CD8-positive, alpha-beta memory T cell (primary cell): Measurements from ENCODE around the gene DOC2B. TPM values are rescaled to one million over a fixed set of nuclear protein-coding genes. Genes with fewer than 3 reads are reported as not detected.
"Not testable (repeated sequence)": the region's sequence is repeated elsewhere in the genome, so short reads cannot be mapped to it uniquely, and the experiment has no call there.

Source experiments
- CTCF ChIA-PET: fragments of 350-600 bp; sonication (Branson Sonifier 250); formaldehyde crosslinking; loops from one replicate; lab custom pipeline; 2021; ENCODE audit warnings: antibody characterized with exemption; lab: Charles Lee
- POLR2A ChIA-PET: fragments of 350-600 bp; sonication (Branson Sonifier 250); formaldehyde crosslinking; loops from one replicate; lab custom pipeline; 2021; ENCODE audit warnings: antibody characterized with exemption; lab: Charles Lee
- DNase-seq, 5 donors: peaks; one replicate each; pipeline versions ENCODE4 v3.0.0 to v3.0.0-alpha.2; 2020 to 2022; ENCODE audit warnings: mixed read lengths in 1 of 5
- H3K27ac ChIP-seq: one replicate; pipeline ENCODE4 v1.7.0; 2013; ENCODE audit warnings: low read depth, mild to moderate bottlenecking, low read length, moderate library complexity
- H3K27me3 ChIP-seq: 2 replicates; pipeline ENCODE4 v1.7.0; 2013; ENCODE audit warnings: low read length, mild to moderate bottlenecking; ENCODE audit not compliant: insufficient read depth, poor library complexity, severe bottlenecking
- H3K36me3 ChIP-seq: 2 replicates; pipeline ENCODE4 v1.7.0; 2013; ENCODE audit warnings: mild to moderate bottlenecking, low read length, moderate library complexity; ENCODE audit not compliant: insufficient read depth
- H3K4me1 ChIP-seq: 2 replicates; pipeline ENCODE4 v1.7.0; 2013; ENCODE audit warnings: mild to moderate bottlenecking, low read length, moderate library complexity; ENCODE audit not compliant: insufficient read depth
- H3K4me3 ChIP-seq: 2 replicates; pipeline ENCODE4 v1.7.0; 2013; ENCODE audit warnings: mild to moderate bottlenecking, low read length
- H3K9me3 ChIP-seq: 2 replicates; pipeline ENCODE4 v1.7.0; 2013; ENCODE audit warnings: mild to moderate bottlenecking, low read length
- H3K27ac Mint-ChIP-seq, 8 donors: one replicate each; pipeline ENCODE4 v1.8.0; 2020 to 2021; ENCODE audit warnings: mixed read lengths in 8 of 8, mild to moderate bottlenecking in 6 of 8, inconsistent platforms in 3 of 8, moderate library complexity in 3 of 8
- H3K27me3 Mint-ChIP-seq, 2 donors: one replicate each; pipeline ENCODE4 v1.8.0; 2020 to 2021; ENCODE audit warnings: mixed read lengths in 2 of 2, mild to moderate bottlenecking in 1 of 2, moderate library complexity in 1 of 2
- H3K36me3 Mint-ChIP-seq, 3 donors: one replicate each; pipeline ENCODE4 v1.8.0; 2020 to 2021; ENCODE audit warnings: mixed read lengths in 3 of 3, inconsistent platforms in 1 of 3, mild to moderate bottlenecking in 1 of 3
- H3K4me1 Mint-ChIP-seq, 3 donors: one replicate each; pipeline ENCODE4 v1.8.0; 2020 to 2021; ENCODE audit warnings: mixed read lengths in 3 of 3, inconsistent platforms in 1 of 3, mild to moderate bottlenecking in 1 of 3
- H3K4me3 Mint-ChIP-seq, 7 donors: one replicate each; pipeline ENCODE4 v1.8.0; 2020 to 2021; ENCODE audit warnings: mixed read lengths in 7 of 7, mild to moderate bottlenecking in 6 of 7, moderate library complexity in 4 of 7, inconsistent platforms in 2 of 7
- H3K9me3 Mint-ChIP-seq, 5 donors: one replicate each; pipeline ENCODE4 v1.8.0; 2020 to 2022; ENCODE audit warnings: mixed read lengths in 5 of 5, mild to moderate bottlenecking in 3 of 5, moderate library complexity in 2 of 5, inconsistent platforms in 1 of 5
- polyA plus RNA-seq: library from polyadenylated mRNA; unstranded; fragments of 300-500 nt; fragmentation: Illumina TruSeq; gene quantifications from one replicate; pipeline ENCODE4 v1.2.3, GENCODE V29; 2021
- total RNA-seq, 2 experiments: library from RNA; stranded (reverse); gene quantifications; one replicate each; pipeline ENCODE4 v1.2.3, GENCODE V29; 2021

The DOC2B gene
- total and polyA plus RNA-seq, 3 experiments from 2014 or later = 0.13 to 0.15 TPM; not detected in 1

GRCh38 chr17:200586-200985 lies 19.1 kb upstream of the DOC2B start:
- Mint-ChIP-seq H3K9me3 (no peaks in the 10 kb centered on the region), H3K36me3 (no peaks in the 10 kb centered on the region), H3K4me1 (no peaks in the 10 kb centered on the region), H3K27me3 (peaks cover 22 to 37% of the 10 kb centered on the region in 2 donors), H3K27ac (no peak overlapping the region), H3K4me3 (no peak overlapping the region)
- H3K4me1 ChIP-seq = no peaks in the 10 kb centered on the region
- H3K27me3 ChIP-seq = peaks cover 16% of the 10 kb centered on the region
- no peaks in the 10 kb centered on the region for H3K36me3 ChIP-seq
- no peak overlapping the region for H3K4me3 ChIP-seq
- H3K27ac ChIP-seq = no peak overlapping the region
- CTCF ChIA-PET = no interaction called here
- POLR2A ChIA-PET = no interaction called here
- H3K9me3 ChIP-seq = no peaks in the 10 kb centered on the region
- no peak for DNase-seq

DNA sequence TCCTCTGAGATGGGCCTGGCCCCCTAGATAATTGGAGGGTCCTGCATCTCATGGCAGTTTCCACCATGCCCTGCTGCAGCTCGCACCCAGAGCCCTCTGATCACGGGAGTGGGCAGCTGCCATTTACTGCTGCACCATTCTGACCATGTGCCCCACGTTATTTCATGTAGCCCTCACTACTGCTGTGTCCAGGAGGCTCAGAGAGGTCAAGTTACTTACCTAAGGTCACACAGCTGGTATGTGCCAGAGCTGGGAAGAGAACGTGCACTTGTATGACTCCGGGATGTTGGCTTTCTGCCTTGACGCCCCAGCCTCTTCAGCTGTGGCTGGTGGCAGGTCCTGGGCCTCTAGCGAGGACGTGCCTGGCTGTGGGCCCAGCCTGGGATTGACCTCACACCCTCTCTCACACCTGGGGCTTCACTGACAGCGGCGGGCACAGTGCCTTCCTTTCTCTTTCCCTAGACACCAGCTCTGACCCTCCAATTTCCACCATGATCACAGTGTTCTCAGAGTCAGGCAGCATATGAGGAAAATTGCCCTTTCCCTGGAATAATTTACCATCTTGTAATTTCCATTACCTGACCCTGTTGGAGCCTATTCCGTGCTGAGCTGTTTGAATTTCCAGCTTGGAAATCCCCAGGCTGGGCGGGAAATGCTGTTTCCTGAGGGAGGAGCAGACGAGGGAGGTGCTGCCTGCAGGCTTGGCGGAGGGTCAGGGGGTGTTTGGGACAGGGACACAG lies 18.5 kb upstream of the DOC2B start:
- Histone ChIP-seq H3K27me3 (peaks cover 16% of the 10 kb centered on the region), H3K27ac (no peak overlapping the region), H3K4me3 (no peak overlapping the region), H3K9me3 (no peaks in the 10 kb centered on the region), H3K4me1 (no peaks in the 10 kb centered on the region), H3K36me3 (no peaks in the 10 kb centered on the region)
- Mint-ChIP-seq H3K9me3 (no peaks in the 10 kb centered on the region), H3K4me3 (no peak overlapping the region), H3K4me1 (no peaks in the 10 kb centered on the region), H3K36me3 (no peaks in the 10 kb centered on the region), H3K27ac (peak overlapping the region in 1 of 8 donors; percentile 92), H3K27me3 (peaks cover 24 to 37% of the 10 kb centered on the region in 2 donors)
- POLR2A ChIA-PET = no interaction called here
- CTCF ChIA-PET = no interaction called here
- no peak for DNase-seq

GRCh38 chr17:199191-199604 lies 17.7 kb upstream of the DOC2B start:
- no peak for DNase-seq
- Mint-ChIP-seq H3K9me3 (no peaks in the 10 kb centered on the region), H3K4me3 (no peak overlapping the region), H3K27ac (no peak overlapping the region), H3K36me3 (no peaks in the 10 kb centered on the region), H3K4me1 (no peaks in the 10 kb centered on the region), H3K27me3 (peaks cover 25 to 37% of the 10 kb centered on the region in 2 donors)
- H3K4me3 ChIP-seq = no peak overlapping the region
- CTCF ChIA-PET = no interaction called here
- H3K27ac ChIP-seq = no peak overlapping the region
- H3K4me1 ChIP-seq = no peaks in the 10 kb centered on the region
- peaks cover 16% of the 10 kb centered on the region for H3K27me3 ChIP-seq
- POLR2A ChIA-PET = no interaction called here
- H3K36me3 ChIP-seq = no peaks in the 10 kb centered on the region
- no peaks in the 10 kb centered on the region for H3K9me3 ChIP-seq

DNA sequence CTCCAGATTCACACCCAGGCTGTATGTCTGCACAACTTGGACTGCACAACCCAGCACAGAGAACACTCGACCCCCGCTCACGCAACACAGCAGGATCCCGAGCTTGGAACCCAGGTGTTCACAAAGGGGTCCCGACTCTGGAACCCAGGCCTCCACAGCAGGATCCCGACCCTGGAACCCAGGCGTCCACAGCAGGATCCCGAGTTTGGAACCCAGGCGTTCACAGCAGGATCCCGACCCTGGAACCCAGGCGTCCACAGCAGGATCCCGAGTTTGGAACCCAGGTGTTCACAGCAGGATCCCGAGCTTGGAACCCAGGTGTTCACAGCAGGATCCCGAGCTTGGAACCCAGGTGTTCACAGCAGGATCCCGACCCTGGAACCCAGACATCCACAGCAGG lies 16.8 kb upstream of the DOC2B start:
- DNase-seq, CTCF ChIA-PET, H3K27ac ChIP-seq, H3K36me3 ChIP-seq, H3K4me1 Mint-ChIP-seq, POLR2A ChIA-PET, H3K4me3 ChIP-seq, H3K9me3 ChIP-seq, H3K9me3 Mint-ChIP-seq, H3K36me3 Mint-ChIP-seq, H3K4me3 Mint-ChIP-seq, H3K27ac Mint-ChIP-seq, H3K4me1 ChIP-seq: not testable (repeated sequence)
- H3K27me3 Mint-ChIP-seq = peaks cover 25 to 31% of the 10 kb centered on the region in 2 donors
- peaks cover 16% of the 10 kb centered on the region for H3K27me3 ChIP-seq

- H3K4me3 ChIP-seq = no peak overlapping the region
- Mint-ChIP-seq H3K36me3 (no peaks in the 10 kb centered on the region), H3K9me3 (no peaks in the 10 kb centered on the region), H3K27ac (no peak overlapping the region), H3K27me3 (peaks cover 25 to 31% of the 10 kb centered on the region in 2 donors), H3K4me3 (no peak overlapping the region), H3K4me1 (no peaks in the 10 kb centered on the region)
- no peaks in the 10 kb centered on the region for H3K4me1 ChIP-seq
- H3K9me3 ChIP-seq = no peaks in the 10 kb centered on the region
- no peak for DNase-seq
- peaks cover 16% of the 10 kb centered on the region for H3K27me3 ChIP-seq
- ChIA-PET POLR2A (no interaction called here), CTCF (interaction anchor here (0.6 to 1.0 kb wide), 2 partner anchors 14 to 818 kb away, joined by 3 read pairs; no protein-coding TSS in a partner anchor)
- no peak overlapping the region for H3K27ac ChIP-seq
- H3K36me3 ChIP-seq = no peaks in the 10 kb centered on the region
Observed at GRCh38 chr17:197352-197751, 15.9 kb upstream of the DOC2B start.

- Histone ChIP-seq H3K36me3 (no peaks in the 10 kb centered on the region), H3K4me1 (no peaks in the 10 kb centered on the region), H3K4me3 (no peak overlapping the region), H3K27ac (no peak overlapping the region), H3K9me3 (no peaks in the 10 kb centered on the region), H3K27me3 (peaks cover 16% of the 10 kb centered on the region)
- H3K4me3 Mint-ChIP-seq = no peak overlapping the region
- H3K36me3 Mint-ChIP-seq = no peaks in the 10 kb centered on the region
- no peaks in the 10 kb centered on the region for H3K4me1 Mint-ChIP-seq
- no peak overlapping the region for H3K27ac Mint-ChIP-seq
- no peaks in the 10 kb centered on the region for H3K9me3 Mint-ChIP-seq
- ChIA-PET CTCF (no interaction called here), POLR2A (no interaction called here)
- no peak for DNase-seq
- H3K27me3 Mint-ChIP-seq = peaks cover 24 to 28% of the 10 kb centered on the region in 2 donors
Observed at GRCh38 chr17:194828-195602, 13.6 kb upstream of the DOC2B start.

DNA sequence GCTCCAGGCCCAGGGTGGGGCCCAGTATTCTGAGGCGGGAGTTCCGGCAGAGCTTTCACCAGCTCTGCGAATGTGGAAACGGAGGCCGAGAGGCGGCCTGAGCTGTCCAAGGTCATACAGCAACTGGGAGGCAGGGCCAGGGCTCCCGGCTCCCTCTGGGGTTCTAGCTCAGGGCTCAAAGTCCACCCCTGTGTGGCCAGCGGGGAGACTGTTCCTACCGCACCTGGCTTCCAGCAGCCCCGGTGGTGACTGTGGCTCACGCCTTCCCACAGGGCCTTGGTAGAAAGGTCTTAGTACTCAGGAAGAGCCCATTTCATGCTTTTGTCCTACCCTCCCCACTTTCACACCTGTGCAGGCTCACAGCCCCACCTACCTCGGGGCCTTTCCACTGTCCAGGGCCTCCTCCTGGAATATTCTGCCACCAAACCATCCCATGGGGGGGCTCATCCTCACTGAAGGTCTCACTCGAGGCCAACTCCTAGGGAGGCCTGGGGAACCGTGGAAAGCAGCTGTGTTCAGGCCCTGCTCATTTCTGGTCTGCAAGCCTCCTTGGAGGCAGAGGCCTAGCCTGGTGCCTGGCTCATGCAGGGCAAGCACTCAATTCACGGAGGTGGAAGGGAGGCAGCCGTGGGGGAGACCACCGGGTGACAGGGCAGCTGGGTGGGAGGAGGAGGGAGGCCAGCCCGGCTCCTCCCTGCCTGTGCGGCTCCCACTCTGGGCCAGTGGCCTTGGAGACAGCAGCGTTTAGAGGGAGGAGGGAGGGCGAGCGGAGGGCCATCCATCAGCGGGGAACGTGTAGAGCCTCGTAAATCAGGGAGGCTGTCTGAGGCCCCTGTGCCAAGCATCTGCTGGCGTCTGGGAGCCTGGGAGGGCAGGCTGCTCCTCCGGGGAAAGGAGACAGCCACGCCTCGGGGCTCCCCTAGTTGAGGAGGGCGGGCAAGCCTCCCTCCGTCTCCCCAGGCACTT lies 12.7 kb upstream of the DOC2B start:
- no peaks in the 10 kb centered on the region for H3K4me1 ChIP-seq
- no peak overlapping the region for H3K27ac ChIP-seq
- H3K27me3 Mint-ChIP-seq = peaks cover 20 to 21% of the 10 kb centered on the region in 2 donors
- H3K4me3 ChIP-seq = no peak overlapping the region
- CTCF ChIA-PET = no interaction called here
- H3K4me3 Mint-ChIP-seq = no peak overlapping the region
- peak overlapping the region in 1 of 8 donors; percentile 76 for H3K27ac Mint-ChIP-seq
- H3K9me3 Mint-ChIP-seq = no peaks in the 10 kb centered on the region
- no peaks in the 10 kb centered on the region for H3K4me1 Mint-ChIP-seq
- H3K27me3 ChIP-seq = peaks cover 13% of the 10 kb centered on the region
- H3K9me3 ChIP-seq = no peaks in the 10 kb centered on the region
- POLR2A ChIA-PET = no interaction called here
- no peaks in the 10 kb centered on the region for H3K36me3 ChIP-seq
- no peaks in the 10 kb centered on the region for H3K36me3 Mint-ChIP-seq
- DNase-seq = peak in 1 of 5 donors; percentile 33
